Measurements from ENCODE around the gene OR51A4.

The OR51A4 gene

DNA sequence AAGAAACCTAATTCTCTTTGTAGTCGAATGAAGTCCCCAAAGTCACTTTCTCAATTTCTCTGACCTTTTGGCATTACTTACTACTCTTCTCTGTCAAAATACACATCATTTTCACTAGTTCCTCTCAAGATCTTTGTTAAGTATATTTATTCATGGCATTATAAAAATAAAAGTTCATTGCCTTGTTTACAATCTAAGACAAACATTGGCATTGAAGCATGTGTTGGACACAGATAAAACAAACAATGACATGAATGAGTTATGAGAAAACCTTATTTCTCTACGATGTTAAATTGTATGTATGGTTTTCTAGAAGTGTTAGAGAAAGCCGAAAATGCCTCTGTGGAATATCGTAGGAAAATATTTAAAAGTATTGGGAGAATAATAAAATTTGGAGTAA lies 14.7 kb downstream of the OR51A4 start:
- TF ChIP-seq, protein P1, sequence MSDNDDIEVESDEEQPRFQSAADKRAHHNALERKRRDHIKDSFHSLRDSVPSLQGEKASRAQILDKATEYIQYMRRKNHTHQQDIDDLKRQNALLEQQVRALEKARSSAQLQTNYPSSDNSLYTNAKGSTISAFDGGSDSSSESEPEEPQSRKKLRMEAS (IDR thresholded peaks at IDR 0.05; ENCODE audit: low read depth, low read length), result no peak
- TF ChIP-seq, protein P2, sequence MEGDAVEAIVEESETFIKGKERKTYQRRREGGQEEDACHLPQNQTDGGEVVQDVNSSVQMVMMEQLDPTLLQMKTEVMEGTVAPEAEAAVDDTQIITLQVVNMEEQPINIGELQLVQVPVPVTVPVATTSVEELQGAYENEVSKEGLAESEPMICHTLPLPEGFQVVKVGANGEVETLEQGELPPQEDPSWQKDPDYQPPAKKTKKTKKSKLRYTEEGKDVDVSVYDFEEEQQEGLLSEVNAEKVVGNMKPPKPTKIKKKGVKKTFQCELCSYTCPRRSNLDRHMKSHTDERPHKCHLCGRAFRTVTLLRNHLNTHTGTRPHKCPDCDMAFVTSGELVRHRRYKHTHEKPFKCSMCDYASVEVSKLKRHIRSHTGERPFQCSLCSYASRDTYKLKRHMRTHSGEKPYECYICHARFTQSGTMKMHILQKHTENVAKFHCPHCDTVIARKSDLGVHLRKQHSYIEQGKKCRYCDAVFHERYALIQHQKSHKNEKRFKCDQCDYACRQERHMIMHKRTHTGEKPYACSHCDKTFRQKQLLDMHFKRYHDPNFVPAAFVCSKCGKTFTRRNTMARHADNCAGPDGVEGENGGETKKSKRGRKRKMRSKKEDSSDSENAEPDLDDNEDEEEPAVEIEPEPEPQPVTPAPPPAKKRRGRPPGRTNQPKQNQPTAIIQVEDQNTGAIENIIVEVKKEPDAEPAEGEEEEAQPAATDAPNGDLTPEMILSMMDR (IDR thresholded peaks at IDR 0.05; ENCODE audit: low read depth, low read length), result no peak
- TF ChIP-seq MYC (IDR thresholded peaks at IDR 0.05; ENCODE audit: low read depth, low read length) (no peak), POLR2A (IDR thresholded peaks at IDR 0.05; ENCODE audit: extremely low read depth, insufficient read length) (no peak)
- no peak overlapping the region for H3K4me3 ChIP-seq (ENCODE audit: low read depth, low read length)
- DNase-seq (ENCODE audit: low read depth), result no peak

DNA sequence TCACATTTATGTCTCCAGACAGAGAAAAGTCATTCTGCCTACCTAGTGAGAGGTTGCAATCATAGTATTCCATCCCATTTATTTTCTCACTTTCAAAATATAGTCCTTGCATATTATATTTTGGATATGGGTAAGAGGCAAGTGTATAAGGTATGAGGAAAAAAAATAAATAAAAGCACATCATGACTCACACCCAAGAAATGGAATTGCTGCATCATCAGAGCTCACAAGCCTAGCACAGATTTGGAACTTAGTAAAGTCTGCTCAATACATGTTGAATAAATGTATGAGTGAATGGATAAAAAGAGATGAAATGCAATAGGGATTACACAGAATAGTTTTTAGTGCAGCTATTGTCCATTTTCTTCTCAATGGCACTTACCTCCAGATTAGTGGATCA lies 20.8 kb downstream of the OR51A4 start:
- DNase-seq (ENCODE audit: low read depth), result no peak

DNA sequence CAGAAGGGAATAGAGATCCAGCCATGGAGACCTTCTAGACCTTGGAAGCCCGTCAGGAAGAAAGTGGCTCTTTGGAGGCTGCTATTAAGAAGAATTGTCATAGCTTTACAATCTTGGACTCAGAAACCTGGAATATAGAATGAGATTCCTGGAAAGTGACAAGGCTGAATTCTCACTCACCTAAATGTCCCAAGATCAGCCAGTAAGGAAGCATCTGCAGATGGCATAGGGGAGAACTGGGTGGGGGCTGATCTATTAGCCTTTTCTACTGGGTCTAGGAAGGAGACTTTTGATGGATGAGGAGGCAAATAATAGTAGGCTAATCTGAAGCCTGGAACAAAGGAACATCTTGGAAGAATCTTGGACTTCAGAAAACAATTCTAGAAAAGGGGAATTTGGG lies 23.2 kb downstream of the OR51A4 start, which contains the start of gene OR51G1:
Gene OR51G1 (minus strand): TSS at position 101 of the 400 bp plus-strand sequence. CDS start 0 bp downstream, at position 101.
- H3K4me3 ChIP-seq (ENCODE audit: low read depth, low read length), result no peak within 1 kb of the TSS
- no peak for DNase-seq (ENCODE audit: low read depth)
- no peak for TF ChIP-seq MYC (IDR thresholded peaks at IDR 0.05; ENCODE audit: low read depth, low read length)
- TF ChIP-seq, protein P2 (IDR thresholded peaks at IDR 0.05; ENCODE audit: low read depth, low read length), result no peak

More for the DNA sequence above, 20.8 kb downstream of the OR51A4 start:
- TF ChIP-seq, protein P2 (IDR thresholded peaks at IDR 0.05; ENCODE audit: low read depth, low read length), result no peak
- no peak for TF ChIP-seq POLR2A (IDR thresholded peaks at IDR 0.05; ENCODE audit: extremely low read depth, insufficient read length)
- TF ChIP-seq, protein P1 (IDR thresholded peaks at IDR 0.05; ENCODE audit: low read depth, low read length), result no peak
- no peak for TF ChIP-seq MYC (IDR thresholded peaks at IDR 0.05; ENCODE audit: low read depth, low read length)
- H3K4me3 ChIP-seq (ENCODE audit: low read depth, low read length), result no peak overlapping the region

DNA sequence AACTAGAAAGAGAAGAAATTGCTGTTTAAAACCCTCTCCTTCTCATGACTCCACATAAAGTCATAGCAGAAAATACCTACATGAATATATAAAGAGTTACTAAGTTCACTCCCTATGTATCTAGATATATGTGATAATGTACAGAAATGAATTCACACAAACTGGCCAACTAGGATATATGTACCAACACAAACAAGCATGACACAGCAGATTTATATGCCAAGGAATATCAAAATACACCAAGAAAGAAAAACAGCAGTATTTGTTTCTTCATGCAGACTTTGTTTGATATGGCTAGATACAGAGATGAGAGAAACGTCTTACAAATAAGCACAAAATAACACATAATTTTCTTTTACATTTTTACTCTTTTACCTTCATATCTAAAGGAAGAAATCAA lies 25.1 kb downstream of the OR51A4 start:
- H3K4me3 ChIP-seq (ENCODE audit: low read depth, low read length), result no peak overlapping the region
- TF ChIP-seq MYC (IDR thresholded peaks at IDR 0.05; ENCODE audit: low read depth, low read length), result no peak
- TF ChIP-seq, protein P2 (IDR thresholded peaks at IDR 0.05; ENCODE audit: low read depth, low read length), result no peak
- no peak for TF ChIP-seq POLR2A (IDR thresholded peaks at IDR 0.05; ENCODE audit: extremely low read depth, insufficient read length)
- TF ChIP-seq, protein P1 (IDR thresholded peaks at IDR 0.05; ENCODE audit: low read depth, low read length), result no peak
- no peak for DNase-seq (ENCODE audit: low read depth)

DNA sequence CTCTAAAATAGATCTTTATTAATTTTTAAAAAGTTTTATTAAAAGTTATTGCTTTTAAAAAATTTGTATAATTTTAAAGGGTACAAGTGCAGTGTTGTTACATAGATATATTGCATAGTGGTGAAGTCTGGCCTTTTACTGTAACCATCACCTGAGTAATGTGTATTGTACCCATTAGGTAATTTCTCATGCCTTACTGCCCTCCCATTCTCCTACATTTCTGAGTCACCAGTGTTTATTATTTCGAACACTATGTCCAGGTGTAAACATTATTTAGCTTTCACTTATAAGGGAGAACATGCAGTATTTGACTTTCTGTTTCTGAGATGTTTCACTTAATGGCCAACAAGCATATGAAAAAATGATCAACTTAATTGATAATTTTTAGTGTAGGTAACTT lies 25.6 kb downstream of the OR51A4 start:
- TF ChIP-seq, protein P1 (IDR thresholded peaks at IDR 0.05; ENCODE audit: low read depth, low read length), result no peak
- TF ChIP-seq POLR2A (IDR thresholded peaks at IDR 0.05; ENCODE audit: extremely low read depth, insufficient read length), result no peak
- TF ChIP-seq, protein P2 (IDR thresholded peaks at IDR 0.05; ENCODE audit: low read depth, low read length), result no peak
- TF ChIP-seq MYC (IDR thresholded peaks at IDR 0.05; ENCODE audit: low read depth, low read length), result no peak
- no peak overlapping the region for H3K4me3 ChIP-seq (ENCODE audit: low read depth, low read length)
- no peak for DNase-seq (ENCODE audit: low read depth)

DNA sequence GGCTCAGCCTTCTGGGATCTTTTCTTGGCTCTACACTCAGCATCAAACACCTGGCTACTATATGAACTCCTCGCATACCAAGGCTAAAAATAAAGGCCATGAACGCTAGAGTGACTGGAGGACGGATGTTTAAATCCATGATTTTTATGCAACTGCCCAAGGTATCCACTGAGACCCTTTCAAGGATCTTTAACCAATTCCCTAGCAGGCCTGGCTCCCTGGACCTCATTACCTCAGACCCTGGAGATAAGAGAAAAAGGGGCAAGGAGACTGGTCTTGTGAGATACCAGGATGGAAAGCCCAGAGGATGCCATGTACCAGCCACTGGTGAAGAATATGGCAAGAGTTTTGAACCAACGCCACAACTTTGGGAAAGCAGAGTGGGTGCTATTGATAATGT lies 28.2 kb downstream of the OR51A4 start, which contains the start of gene OR51G2:
Gene OR51G2 (minus strand): TSS at position 101 of the 400 bp plus-strand sequence. CDS start 3,687 bp downstream, outside the sequence.
- no peak for DNase-seq (ENCODE audit: low read depth)
- H3K4me3 ChIP-seq (ENCODE audit: low read depth, low read length), result no peak within 1 kb of the TSS
- TF ChIP-seq MYC (IDR thresholded peaks at IDR 0.05; ENCODE audit: low read depth, low read length) (no peak), POLR2A (IDR thresholded peaks at IDR 0.05; ENCODE audit: extremely low read depth, insufficient read length) (no peak)
- TF ChIP-seq, protein P2 (IDR thresholded peaks at IDR 0.05; ENCODE audit: low read depth, low read length), result no peak
- TF ChIP-seq, protein P1 (IDR thresholded peaks at IDR 0.05; ENCODE audit: low read depth, low read length), result no peak
